GM18526 (cell line): ENCODE data around the gene NUP210L.

Experiments used
- POLR2A ChIP-seq: IDR thresholded peaks from 3 replicates; pipeline ENCODE4 v1.6.1; 2011; ENCODE audit not compliant: insufficient read length; ENCODE audit errors: extremely low read depth

The NUP210L gene

DNA sequence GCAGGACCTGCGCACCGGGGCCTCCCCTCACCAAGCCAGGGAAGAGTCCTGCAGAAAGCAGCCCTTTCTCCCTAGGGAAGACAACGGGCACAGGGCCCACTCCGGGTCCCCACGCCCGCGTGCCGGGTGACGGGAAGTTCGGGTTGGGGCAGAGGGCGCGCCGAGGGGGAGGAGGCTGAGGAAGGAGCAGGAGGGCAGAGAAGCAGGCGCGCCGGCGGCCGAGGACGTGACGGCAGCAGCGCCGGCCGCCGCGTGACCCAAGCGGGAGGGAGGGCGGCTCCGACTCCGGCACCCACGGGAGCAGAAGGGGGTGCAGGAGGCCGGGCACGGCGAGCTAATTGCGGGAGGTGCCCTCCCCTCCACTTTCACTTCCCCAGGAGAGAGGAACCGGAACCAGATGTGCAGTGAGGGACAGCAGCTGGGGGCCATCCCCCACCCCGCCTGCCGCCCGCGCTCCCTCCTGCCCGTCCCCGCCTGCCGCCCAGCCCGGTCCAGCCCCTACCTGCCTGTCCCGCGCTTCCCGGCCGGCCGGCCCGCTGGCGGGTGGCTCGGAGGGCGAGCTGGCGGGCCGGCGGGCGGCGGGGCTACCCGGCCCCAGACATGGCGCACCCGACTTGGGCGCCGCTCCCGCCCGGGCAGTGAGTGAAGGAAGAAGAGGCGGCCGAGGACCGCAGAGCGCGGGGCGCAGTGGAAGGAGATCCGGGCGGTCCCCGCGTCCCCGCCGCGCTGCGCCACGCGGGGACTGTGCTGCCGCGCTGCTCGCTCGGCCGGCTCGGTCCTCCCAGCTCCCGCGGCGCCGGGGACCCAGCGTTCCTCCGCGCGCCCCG, 208.9 kb downstream of the NUP210L start:
- TF ChIP-seq POLR2A: peak; percentile 57

DNA sequence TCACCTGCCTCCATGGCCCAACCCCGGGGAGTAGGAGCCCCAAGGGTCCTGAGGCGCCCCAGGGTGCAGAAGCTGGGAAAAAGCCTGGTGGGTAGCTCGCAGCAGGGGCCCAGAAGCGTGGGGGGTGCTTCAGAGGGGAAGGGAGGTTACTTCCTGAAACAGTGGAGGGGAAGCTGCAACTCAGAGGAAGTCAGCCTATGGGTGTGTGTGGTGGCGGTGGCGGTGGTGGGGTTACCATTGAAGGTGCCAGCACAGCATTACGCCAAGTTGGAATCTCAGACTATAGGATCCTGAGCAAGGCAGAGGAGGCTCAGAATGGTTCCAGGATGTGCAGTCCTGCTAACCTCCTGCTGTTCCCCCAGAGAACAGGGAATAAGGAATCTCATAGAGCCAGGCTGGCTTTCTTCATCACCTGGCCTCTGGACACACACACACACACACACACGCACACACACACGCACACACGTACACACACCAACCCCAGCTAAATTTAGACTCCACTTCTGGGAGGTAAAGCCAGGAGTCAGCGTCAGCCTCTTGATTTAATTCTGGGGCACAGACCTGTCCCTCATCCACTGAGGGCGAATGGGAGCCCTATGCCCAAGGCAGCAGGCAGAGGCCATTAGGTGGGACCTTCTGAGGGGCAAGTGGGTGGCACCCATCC, 209.6 kb downstream of the NUP210L start:
- peak; percentile 63 for TF ChIP-seq POLR2A

DNA sequence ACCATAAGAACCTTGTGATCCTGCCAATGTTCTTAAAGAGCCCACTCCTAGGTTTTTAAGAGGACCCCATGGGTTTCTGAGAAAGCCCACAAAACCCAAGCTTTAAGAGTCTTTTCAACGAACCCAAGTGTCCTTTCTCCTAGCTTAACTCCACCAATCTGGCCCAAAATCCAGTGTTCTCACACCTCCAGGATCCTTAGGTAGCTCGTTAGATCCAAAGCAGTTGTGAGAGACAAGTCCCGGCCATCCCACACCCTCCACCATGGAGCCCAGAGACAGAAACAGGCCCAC, 210.1 kb downstream of the NUP210L start:
- TF ChIP-seq POLR2A: no peak

DNA sequence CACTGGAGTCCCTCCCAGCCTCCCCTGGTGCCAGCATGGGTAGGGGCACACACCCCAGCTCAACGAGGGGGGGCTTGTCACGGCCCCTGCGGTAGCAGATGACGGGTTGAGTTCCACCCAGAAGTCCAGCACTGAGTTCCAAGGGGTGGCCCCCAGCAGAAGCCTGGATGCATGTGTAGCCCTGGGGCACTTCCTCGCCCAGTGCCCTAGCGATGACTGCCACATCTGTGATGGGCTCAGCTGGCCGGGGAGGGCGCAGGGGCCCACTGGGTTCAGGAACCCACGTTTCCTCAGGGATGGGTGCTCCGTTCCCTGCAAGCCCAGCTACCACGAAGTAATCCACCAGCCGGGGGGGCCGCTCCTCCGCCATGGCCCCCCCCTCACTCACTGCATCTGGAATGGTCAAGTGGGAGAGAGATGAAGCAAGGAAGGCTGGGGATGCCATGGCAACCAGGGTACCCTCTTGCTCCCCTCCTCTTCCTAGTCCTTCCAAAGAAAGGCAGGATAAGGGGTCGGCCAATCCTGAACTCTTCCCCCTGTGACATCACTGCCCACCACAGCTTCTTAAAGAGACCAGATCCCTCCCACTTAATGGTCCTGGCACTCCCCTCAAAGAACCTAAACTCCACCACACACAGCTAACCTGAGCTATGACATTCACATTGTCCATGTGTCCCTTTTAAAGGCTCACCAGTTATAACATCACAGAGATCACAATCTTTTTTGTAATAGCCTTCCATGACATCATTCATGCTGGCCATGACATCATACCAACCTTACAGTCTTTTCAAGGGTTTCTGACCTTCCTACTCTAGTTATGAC, 210.7 kb downstream of the NUP210L start:
- no peak for TF ChIP-seq POLR2A

DNA sequence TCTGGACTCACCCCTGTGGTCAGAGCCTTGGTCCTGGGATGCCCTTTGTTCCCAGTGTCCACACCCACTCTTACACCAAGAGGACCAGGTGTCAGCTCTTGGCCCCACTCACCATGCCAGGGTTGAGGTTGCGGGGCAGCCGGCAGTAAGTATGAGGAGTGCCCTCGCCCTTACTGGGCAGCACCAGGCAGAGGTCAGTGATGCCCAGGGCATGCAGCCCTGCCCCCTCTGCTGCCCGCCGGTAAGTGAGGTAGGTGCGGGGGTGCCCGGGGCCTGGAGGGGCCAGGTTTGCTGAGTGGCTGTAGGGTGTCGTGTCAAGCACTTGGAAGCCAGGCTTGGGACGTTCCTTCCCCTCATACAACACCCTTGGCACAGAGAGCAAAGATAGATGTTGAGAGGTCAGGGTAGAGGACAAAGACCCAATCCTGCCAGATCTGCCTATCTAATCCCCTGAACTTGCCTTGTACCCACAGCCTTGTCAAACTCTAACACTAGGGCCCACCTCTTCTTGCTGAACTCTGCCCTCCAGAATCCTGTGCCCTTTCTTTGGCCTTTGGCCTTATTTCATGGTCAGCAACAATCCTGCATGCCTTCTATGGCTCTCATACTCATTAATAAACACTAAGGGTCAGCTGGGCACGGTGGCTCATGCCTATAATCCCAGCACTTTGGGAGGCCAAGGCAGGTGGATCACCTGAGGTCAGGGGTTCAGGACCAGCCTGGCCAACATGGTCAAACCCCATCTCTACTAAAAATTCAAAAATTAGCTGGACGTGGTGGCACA, 211.9 kb downstream of the NUP210L start:
- TF ChIP-seq POLR2A: no peak
